GM19468 (cell line): ENCODE data around the gene USP38.
"Not testable (repeated sequence)": the region's sequence is repeated elsewhere in the genome, so short reads cannot be mapped to it uniquely, and the experiment has no call there.

ENCODE experiments used
- ATAC-seq: cut with Tn5 transposase; IDR thresholded peaks from one replicate; pipeline ENCODE4 v1.9.1; 2021; ENCODE audit warnings: mild to moderate bottlenecking, moderate library complexity, moderate number of reproducible peaks; ENCODE audit not compliant: unreplicated experiment; ENCODE audit errors: extremely low read depth

Gene USP38

DNA sequence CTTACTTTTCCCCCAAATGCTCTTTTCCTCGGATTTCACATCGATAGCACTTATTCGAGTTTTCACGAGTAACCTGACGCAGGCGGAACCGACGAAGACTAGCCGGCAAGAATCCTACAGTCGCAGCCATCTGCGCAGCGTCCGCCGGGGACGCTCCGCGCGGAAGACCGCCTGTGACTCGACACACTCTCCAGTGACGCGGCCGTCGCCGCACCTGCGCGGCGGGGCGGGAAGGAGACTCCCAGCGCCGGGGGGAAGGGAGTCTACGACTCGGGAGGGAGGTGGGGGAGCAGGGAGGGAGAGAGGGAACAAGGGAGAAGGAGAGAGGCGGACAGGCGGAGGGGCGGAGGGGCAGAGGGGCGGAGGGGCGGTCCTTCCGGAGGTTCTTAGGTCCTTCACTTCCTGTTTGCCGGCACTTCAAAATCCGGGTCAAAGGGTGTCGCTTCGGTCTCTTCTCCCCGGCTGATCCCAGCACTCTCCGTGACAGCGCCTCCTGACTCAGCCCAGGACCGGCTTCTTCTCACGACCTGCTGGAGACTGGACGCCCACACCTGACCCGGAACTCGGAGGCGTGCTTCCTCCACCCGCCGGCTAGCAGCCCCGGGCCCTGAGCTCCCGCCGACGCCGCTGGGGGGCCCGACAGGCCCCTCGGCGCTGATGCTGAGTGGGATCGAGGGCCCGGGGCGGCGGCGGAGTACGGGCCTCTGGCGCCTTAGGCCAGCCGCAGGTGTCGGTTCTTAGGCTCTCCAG is at the start of gene USP38:
Gene USP38 (plus strand): TSS at position 415 of the 750 bp plus-strand sequence. CDS start 534 bp downstream, outside the sequence.
- ATAC-seq = peak; percentile 71

DNA sequence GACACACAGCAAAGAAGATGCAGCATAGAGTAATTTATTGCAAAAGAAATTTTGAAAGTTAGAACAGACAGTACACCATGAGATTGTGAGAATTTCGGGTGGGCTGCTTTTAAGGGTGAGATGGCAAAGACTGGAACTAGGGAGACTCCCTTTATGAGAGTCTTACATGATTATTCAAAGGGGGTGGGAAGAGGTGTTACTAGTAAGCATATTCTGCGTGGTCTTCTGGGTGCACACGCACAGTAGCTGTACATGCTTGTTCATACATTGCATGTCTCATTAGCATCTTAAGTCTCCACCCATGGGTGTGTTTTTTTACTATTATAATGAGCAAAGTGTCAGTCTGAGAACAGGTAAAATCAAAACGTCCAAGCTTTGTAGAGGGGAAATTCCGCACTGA is 49.4 kb upstream of the USP38 start:
- ATAC-seq = no peak

DNA sequence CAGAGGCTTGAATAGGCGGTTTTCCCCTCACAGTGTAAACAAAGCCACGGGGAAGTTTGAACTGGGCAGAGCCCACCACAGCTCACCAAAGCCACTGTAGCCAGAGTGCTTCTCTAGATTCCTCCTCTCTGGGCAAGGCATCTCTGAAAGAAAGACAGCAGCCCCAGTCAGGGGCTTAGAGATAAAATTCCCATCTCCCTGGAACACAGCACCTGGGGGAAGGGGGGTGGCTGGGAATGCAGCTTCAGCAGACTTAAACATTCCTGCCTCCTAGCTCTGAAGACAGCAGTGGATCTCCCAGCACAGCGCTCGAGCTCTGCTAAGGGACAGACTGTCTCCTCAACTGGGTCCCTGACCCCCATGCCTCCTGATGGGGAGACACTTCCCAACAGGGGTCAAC is 44.0 kb upstream of the USP38 start:
- no peak for ATAC-seq

DNA sequence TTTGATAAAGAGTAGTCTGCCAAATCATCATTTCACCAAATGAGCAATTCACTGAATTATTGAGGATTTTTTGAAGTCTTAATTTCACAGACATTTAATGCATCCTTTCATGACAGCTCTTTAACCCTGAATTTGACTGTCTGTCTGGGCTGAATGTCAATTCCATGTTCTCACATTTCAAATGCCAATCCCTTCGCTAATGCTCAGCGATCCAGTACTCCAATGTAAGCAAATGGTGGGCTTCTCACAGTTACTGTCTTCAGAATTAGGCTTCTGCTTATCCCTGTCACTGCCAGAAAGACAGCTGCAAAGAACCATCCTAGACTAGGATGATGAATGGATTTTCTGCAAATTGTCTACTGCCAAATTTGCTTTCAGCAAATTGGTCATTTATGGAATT is 36.2 kb upstream of the USP38 start:
- ATAC-seq = no peak

GRCh38 chr4:143156853-143157252 is 27.9 kb upstream of the USP38 start:
- ATAC-seq = no peak

- no peak for ATAC-seq
Measured at GRCh38 chr4:143163614-143164013, 21.1 kb upstream of the USP38 start.

- ATAC-seq = not testable (repeated sequence)
Measured at GRCh38 chr4:143166722-143167121, 18.0 kb upstream of the USP38 start.

DNA sequence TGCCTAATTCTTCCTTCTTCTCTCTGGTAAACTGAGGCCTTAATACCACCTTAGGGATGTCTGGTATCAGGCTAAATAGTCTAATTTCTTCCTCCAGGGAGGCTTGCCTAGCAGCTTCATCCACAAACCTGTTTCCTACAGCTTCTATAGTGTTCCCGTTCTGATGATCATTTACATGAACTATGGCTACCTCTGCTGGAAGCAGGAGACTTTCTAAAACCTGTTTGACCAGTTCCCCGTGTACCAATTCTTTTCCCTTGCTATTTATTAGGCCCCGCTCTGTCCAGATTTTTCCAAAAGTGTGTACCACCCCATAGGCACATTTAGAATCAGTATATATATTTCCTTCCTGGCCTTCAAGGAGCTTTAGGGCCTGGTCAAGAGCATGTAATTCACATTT is 5.8 kb upstream of the USP38 start:
- ATAC-seq = no peak

GRCh38 chr4:143183513-143184216 is 1.1 kb upstream of the USP38 start:
- no peak for ATAC-seq

- peak; percentile 5 for ATAC-seq
Measured at GRCh38 chr4:143184217-143184502, 557 bp upstream of the USP38 start.

DNA sequence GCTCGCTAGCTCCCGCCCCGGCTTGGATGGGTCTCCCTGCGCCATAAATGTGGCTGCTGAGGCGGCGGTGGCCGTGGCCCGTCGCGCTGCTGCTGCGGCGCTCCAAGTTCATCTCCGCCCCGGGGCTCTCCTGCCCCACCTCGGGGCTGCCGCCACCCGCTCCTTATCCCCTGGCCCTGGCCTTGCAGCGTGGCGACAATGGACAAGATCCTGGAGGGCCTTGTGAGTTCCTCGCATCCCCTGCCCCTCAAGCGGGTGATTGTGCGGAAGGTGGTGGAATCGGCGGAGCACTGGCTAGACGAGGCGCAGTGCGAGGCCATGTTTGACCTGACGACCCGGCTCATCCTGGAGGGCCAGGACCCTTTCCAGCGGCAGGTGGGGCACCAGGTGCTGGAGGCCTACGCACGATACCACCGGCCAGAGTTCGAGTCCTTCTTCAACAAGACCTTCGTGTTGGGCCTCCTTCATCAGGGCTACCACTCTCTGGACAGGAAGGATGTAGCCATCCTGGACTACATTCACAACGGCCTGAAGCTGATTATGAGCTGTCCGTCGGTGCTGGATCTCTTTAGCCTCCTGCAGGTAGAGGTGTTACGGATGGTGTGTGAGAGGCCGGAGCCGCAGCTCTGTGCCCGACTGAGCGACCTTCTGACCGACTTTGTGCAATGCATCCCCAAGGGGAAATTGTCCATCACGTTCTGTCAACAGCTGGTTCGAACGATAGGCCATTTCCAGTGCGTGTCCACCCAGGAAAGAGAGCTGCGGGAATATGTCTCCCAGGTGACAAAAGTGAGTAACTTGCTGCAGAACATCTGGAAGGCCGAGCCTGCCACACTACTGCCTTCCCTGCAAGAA is 763 bp downstream of the USP38 start:
- ATAC-seq = peak; percentile 3

GRCh38 chr4:143186212-143186611 is 1.5 kb downstream of the USP38 start:
- no peak for ATAC-seq

GRCh38 chr4:143186649-143187048 is 1.9 kb downstream of the USP38 start:
- ATAC-seq = no peak

GRCh38 chr4:143188136-143189088 is 3.7 kb downstream of the USP38 start:
- no peak for ATAC-seq

- peak; percentile 17 for ATAC-seq
Measured at GRCh38 chr4:143189528-143189927, 4.8 kb downstream of the USP38 start.

DNA sequence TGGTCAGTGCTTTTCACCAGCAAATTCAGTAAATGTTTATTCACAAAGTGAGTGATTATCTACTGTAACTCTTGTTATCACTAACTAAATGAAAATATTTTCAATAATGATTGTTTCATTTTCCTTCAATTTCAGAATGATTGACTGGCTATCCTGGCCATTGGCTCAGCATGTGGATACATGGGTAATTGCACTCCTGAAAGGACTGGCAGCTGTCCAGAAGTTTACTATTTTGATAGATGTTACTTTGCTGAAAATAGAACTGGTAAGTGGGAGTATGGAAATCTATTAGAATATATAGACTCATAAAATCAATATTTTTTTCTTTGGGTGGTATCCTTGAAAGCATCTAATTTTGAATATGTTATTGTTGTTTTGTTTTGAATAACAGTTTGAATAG is 10.9 kb downstream of the USP38 start:
- ATAC-seq = no peak

DNA sequence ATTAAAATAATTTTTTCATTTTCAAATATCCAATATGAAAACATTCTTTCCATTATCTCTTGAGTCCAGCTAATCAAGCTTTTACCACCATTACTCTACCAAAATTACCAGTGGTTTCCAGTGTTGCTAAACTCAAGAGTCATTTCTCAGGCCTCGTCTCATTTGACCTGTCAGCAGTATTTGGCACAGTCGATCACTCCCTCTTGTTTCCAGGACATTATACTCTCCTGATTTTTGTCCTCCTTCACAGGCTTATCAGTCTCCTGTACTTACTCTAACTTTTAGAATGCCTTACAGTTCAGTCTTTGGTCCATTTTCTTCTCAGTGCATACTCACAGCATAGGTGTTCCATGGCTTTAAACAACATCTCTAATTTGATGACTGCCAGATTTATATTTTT is 11.6 kb downstream of the USP38 start:
- ATAC-seq = no peak

GRCh38 chr4:143199503-143199902 is 14.8 kb downstream of the USP38 start:
- no peak for ATAC-seq

- no peak for ATAC-seq
Measured at GRCh38 chr4:143202824-143203223, 18.1 kb downstream of the USP38 start.

DNA sequence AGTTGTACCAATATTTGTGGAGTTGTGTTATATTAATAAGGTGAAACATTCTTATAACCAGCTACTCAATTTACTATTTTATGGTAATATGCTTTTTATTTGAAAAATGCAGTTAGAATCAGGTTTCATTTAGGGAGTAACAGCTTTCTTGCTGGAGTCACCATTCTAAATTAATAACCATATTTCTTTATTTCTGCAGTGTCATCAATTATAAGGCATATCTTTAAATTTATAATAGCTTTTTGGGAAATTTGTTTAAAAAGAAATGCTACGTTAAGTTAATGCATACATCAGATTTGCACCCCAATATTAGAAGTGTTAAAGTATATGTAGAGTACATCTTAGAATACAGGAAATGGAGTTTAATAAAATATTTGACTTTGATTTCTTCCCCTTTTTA is 18.9 kb downstream of the USP38 start:
- no peak for ATAC-seq
